Activated CD4-positive, alpha-beta T cell treated with anti-CD3 and anti-CD28 coated beads, Interleukin-2, amount 50 U/mL, for 24 hours (primary cell): ENCODE measurements around the gene SLC7A1.

Experiments
- DNase-seq, 2 donors: peaks; one replicate each; pipeline ENCODE4 v3.0.0-alpha.2; 2020; ENCODE audit warnings: low read depth in 1 of 2, low spot score in 1 of 2

The SLC7A1 gene

DNA sequence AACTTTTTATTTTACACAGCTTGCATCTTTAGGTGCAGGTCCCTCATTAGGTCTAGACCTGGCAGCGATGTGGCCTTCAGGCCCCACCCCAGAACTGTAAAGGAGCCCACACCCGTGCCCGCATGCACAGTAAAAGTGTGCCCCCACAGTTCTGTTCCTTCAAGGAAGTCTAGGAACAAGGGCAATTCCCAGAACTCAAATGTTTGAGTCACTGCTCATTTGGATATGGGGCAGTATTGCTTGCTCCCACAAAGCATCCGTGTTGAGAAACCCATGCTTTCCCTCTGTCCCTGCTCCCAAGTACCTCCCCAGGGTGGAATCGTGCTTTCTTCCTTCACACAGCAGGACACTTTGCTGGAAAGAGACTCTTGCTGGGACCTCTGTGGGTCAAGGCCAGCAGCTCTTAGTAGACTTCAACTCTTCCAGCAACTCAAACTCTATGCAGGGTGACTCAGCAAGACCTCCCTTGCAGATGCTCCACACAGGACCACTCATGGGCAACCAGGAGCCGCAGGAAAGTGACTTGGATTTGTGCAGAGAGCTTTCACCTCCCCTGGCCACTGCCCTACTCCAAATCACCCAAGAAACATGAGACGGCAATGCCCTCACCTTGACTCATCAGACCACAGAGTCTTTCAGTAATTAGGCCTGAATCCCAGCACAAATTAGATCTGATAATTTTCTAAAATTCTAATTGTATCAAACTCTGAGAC lies 12.3 kb downstream of the SLC7A1 start:
- no peak for DNase-seq

DNA sequence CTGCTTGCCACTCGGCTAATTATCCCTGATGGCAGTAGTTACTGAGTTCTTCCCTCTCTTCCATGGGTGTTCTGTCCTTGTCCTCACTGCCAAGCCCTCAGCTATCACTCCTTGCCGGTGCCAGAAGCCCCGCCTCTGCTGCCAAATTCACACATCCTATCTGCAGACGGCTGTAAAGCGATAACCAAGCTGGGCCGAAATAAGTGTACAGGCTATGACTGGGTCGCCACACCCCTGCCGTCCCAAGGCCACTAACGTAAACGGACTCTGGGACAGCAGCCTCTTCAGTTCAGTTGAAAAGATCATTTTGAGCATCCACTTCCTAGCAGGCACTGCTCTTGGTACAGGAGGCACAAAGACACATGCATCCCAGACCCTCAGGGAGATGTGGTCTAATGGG lies 13.3 kb downstream of the SLC7A1 start:
- DNase-seq, result no peak

DNA sequence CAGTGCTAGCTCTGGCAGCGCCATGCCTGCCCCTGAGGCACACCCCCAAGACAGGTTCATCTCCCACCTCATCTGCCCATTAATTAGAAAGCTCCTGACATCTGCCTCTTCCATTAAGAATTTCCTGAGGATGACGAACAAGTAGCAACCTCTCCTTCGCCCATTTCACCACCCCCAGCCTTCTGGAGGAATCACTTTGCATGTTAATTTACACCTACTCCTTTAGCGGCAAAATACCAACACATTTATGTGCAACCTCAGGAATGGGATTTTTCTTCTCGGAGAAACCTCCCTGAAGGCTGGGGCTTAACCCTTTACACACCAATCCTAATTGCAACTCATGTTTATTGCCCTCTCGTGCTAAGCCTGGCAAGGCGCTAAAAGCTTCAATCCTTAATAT lies 13.8 kb downstream of the SLC7A1 start:
- no peak for DNase-seq

DNA sequence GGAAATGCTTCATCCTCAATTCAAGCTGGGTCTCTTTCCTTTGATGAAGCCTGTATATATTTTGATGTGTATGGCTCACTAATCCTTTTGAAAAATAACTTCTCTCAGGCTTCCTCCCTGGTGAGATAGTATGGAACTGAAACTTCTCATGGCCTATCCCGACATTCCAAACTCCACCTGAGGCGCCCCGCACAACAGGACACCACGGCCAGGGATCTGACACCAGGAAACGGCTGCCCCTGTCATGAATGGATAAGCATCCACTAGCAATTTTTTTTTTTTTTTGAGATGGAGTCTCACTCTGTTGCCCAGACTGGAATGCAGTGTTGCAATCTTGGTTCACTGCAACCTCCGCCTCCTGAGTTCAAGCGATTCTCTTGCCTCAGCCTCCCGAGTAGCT lies 16.4 kb downstream of the SLC7A1 start:
- no peak for DNase-seq

DNA sequence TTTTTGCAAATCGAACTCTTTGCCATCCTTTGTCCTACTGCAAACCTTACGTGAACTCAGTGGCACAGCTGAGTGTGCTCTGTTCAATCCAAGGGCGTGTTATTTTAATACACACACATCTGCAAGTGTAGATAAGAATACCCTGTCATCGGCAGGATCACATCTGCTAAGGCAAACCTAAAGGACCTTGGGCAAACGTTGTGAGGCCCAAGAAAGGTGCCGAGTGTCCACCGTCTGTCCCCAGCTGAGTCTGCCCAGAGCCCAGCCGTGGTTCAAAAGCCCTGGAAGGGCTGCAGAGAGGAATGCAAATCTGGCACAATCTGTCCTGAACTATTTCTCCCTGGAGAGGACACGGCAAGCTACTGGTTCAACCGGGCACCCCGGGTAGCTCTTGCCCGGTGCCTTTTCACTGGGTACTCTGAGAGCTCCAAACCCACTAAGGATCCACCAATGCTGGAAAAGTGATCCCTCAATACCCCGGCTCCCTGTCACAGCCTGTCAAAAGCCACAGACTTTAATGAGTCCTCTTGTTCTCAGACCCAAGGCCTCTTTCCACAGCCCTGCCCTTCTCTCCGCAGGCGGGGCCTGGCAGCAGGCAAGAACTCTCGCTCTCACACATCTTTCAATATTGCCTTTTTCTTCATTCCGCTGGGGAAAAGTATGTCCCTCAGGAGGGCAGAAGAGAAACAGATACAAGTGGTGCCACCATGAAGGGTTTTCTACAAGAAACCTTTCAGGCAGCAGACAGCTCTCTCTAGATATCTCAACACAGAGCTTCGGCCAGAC lies 17.0 kb downstream of the SLC7A1 start:
- DNase-seq, result no peak

DNA sequence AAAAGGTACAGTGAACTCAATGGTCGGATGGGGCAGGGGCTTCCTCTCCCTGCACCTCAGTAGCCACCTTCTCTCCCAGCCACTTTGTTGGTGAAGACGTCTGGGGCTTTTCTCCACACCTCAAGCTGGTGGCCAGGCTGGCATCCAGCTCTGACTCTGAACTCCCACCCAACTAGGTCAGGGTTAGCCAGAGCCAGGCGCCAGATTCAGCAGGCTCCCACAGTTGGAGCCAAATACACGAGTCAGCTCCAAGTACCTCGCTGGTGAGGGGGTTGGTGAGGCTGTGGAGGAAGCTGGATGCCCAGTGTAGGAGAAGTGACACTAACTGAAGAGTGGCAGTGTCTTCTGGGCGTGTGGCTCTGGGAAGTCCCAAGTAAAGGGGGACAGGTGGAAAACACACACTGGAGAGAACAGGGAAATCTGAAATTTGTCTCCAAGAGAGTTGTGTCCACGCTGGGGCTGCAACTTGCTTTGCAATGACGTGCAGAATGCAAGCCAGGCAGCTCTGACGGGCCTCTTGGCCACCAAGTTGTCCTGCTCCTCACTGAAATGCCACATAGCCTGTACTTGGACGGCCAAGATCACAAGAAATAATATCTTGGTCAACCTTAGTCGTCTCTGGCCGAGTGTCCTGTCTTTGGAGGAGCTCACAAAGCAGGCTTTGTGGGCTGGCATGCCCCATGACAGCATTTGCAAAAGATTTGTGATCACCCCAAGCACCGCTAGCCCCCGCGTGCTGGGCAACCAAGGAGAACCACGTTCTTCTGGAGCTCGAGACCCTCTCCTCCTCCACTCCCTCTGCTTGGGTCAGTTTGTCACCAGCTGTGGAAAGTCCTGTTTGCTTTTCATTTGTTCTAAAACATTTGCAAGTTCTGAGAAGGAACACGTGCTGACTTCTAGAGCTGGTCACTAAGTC lies 18.1 kb downstream of the SLC7A1 start:
- no peak for DNase-seq

DNA sequence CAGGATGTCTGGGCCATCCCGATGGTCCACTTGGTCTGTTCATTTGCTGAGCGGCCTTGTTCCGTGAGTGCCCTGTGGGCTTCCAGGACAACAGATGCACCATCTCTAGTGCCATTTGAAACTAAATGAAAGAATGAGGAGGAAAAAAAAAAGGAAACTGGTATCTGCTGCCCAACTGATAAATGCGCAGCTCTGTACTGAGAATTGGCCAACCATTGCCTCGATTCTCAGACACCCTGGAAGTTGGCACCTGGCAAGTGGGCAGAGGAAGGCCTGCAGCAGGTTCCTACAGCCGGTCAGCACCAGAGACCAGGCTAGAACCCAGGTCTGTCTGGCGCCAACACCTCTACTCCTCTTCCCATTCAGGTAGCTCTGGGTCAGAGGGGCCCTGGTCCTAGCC lies 18.9 kb downstream of the SLC7A1 start:
- no peak for DNase-seq

DNA sequence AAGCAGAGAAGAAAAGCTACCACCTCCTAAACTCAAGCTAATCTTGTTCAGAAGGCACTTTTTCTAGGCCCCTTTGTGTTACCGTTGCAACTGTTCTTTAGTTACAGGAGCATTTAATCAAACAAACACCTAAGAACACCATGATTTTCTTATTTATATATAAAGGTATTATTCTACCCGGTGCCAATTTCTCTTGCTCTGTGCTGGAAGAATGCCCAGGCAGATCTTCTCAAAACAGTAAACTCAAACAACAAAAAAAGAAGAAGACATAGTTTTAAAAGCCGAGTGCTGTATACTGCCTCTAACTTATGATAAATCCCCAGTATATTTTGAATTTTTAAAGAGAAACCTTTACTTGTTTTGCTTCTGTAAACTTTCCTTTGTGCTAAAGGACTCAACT lies 20.4 kb downstream of the SLC7A1 start:
- DNase-seq, result no peak

DNA sequence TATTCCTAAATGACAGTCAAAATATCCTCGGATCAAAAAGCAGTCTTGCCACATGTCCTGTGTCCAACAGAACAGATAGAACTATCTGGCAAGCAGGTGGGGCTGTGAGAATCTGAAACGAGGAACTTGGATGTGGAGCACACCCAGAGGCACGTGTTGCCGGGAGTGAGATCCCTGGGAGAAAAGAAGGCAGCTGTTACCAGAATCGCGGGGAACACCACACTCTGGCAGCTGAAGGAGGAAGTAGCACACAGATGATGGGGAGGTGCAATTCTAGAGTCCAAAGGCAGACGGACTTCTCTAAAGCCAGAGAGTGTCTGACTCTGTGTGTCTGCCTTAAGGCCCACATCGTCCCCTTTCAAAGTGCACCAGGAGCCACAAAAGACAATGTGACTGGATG lies 22.3 kb downstream of the SLC7A1 start:
- DNase-seq, result no peak

DNA sequence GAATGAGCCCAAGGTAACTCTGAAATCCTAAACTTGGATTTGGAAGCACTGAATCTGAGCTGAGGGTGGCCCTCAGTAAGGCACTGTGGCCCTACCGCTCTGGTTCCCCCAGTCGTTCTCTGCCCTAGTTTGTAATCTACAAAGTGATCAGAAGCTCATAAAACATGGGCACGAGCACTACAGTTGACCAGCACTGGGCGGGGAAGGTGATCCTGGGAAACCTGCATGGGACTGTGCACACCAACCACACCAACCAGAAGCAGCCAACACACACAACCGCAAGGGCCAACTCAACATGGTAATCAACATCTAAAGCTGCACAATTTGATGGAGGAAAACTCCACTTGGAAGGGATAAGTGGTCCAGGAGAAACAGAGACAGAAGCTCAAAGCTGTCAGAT lies 22.9 kb downstream of the SLC7A1 start:
- no peak for DNase-seq

DNA sequence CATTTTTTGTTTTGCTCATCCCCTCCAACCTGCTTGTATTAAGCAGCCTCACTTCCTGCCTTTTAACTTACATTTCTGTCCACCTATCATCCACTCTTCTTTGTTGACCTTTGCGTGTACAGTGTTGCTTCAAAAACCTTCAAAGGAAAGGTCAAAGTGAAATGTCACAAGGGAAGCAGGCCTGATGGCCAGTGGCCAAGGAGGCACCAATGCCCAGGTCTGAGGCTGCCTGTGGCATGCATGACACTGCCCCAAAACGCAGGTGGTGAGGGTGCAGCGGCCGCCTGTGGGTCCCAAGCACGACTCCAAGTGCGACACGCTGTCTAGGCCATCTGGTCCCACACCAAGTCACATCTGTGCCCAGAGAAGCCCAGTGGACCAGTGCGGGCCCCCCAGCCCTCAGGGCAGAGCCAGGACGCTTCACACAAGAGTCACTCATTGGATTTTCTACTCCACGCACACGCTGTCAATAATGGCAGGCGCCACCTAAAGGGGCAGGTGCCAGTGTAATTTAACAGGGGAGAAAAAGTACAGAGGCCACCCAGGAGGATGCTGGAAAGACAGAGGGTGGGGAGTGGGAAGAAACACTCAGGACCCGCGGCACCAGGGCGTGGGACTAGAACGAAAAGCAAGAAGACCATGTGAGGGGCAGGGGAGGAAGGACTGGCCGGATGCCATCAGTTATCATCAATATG lies 23.5 kb downstream of the SLC7A1 start:
- no peak for DNase-seq

DNA sequence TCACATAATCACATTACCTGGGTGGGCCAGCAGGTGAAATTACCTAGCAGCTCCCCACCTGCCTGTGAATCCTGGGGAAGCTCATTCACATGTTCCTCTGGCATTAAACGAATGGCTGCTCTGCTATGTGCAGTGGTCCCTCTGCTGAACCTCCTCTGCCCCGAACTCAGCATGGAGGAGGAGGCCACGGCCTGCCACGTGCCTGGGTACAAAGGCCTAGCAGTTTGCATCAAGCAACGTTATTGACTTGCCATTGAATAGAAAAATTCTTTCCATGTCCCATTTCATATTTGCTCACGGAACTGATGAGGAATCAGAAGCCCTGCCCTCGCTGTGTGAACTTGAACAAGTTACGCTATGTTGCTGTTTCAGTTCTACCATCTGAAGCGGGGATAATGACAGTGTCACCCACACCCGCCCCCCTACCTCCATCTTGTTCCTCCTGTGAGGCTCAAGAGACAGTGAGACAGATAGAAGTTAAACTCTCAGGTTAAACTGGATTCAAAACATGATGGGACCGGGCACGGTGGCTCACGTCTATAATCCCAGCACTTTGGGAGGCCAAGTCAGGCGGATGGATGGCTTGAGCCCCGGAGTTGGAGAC lies 25.3 kb downstream of the SLC7A1 start:
- DNase-seq, result no peak

DNA sequence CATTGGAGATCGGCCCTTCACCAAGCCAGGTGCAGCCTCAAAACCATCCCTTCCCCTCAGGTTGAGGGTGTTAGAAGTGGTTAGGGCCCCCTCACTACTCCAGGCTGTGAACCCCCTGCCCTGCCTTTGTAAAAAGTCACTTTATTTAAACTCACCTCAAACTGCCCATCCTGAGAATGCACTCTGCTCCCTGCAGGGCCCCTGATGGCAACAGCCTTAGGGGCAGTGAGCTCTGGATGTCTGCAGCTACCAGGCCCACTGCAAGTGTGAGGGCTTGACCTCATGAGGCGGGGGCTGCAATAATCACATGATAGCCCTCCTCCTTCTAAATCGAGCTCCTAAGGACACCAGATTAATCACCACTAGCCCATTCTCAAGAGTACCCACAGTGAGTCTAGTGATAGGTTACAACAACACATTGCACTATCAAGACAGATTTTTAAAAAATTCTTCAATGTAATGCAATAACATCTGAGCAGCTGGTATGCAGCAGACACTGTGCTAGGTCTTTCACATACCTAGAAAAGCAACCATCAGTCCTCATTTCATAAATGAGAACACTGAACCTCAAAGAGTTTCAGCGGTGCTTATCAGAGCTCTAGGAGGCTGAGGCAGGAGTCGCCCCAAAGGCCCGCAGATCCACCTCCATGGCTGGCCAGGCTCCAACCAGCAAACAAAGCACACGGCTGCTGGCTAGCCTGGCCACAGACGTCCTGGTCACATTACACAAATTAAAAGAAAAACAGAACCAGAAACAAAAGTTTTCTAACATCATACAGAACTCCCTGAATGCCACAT lies 26.0 kb downstream of the SLC7A1 start:
- DNase-seq, result no peak

DNA sequence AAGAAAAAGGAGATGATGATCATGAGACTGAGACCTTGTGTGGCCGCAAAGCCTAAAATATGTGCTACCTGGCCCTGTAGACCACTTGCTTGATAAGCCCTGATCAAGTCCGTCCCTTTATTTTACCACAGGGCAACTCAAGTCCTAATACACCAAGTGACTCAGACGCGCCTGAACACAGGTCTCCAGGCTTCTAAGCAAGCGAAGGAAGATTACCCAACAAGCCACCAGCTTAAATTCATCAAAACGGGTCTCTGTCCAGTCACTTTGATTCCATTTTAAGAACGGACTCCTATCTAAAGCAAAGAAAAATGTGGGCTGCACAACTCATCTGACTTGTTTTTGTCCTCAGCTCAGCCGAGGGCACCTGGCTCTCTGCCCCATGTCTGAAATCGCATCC lies 26.8 kb downstream of the SLC7A1 start:
- DNase-seq, result no peak

DNA sequence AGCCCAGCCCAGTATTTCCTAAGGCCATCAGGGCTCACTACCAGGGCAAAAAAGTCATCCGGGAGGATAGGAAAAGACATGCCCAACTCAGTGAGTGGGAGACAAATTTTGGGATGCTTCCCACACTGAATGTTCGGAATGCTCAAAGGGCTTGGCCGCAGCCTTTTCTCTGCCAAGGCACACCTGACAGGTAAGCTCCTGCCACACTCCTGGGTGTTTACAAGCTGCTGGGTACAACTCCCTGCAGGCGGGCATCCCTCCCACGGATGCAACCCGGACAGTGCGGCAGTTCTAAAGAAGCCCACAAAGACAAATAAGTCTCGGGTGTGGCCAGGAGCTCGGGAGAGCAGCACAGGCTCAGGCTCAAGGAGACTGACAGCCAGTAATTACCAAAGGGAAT lies 28.1 kb downstream of the SLC7A1 start:
- DNase-seq, result no peak

DNA sequence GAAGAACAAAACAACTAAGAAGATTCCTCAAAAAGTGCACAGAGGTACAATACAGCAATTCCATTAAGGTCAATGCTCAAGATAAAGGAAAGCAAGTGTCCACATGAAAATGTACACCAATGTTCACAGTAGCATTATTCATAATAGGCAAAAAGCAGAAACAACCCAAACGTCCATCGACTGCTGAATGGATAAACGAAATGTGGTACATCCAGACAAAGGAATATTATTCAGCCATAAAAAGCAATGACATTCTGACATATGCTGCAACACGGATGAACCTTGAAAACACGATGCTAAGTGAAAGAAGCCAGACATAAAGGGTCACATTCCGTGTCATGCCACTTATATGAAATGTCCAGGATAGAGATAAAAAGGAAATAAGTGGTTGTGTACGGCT lies 29.3 kb downstream of the SLC7A1 start:
- no peak for DNase-seq

DNA sequence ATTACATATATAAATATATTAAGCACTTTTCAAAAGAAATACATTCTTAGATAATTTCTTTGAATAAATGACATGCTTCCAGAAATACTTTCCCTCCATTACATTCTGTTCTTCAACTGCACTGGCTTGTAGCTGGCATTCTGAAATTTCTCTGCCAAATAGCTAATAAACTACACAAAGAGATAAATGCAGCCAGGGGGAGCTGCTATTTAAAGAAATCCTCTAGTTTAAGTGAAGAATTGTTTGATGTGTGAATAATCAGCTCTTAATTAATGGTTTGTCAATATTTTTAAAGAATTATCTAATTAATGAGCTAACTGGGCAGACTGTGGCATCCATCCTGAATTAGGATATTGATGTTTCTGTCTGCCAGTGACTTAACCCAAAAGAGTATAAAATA lies 30.7 kb downstream of the SLC7A1 start:
- DNase-seq, result no peak

DNA sequence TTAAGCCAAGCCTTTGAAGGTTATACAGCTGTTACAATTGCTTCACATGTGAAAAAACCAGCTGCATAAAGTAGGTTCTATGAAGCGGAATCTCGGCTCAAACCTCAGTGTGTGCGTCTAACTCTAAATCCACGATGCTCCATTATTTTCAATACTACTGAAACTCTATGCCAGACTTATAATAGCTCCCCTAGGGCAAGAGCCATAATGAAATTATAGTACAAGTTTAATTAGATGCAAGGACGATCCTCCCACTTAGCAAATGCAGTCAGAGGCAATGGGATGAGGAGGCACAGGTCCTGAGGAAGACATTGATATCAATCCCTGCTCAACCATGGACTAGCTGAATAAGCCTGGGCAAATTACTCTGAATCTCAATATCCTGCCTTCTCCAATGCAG lies 31.1 kb downstream of the SLC7A1 start:
- no peak for DNase-seq

DNA sequence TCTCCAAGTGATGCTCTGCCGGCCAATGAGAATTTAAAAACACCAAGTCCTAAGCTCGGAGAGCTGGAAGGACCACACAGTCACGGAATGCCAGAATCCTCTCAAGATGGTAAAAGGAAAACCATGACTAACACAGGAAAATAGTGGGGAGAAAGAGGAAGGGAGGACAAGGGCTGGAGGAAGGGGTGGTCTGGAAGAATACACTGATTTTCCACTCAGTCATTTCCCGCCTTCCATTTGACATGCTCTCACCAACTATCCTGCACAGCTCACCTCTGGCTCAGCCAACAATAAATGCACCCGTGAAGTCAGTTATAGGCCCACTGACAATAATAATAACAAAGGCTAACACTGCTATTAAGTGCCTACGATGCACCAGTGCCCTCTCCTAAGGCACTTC lies 31.5 kb downstream of the SLC7A1 start:
- no peak for DNase-seq
